ENCODE results near the gene RBM10.
A peak's percentile ranks its signal among the peaks of the same experiment; 100 is the strongest.

The RBM10 gene

DNA sequence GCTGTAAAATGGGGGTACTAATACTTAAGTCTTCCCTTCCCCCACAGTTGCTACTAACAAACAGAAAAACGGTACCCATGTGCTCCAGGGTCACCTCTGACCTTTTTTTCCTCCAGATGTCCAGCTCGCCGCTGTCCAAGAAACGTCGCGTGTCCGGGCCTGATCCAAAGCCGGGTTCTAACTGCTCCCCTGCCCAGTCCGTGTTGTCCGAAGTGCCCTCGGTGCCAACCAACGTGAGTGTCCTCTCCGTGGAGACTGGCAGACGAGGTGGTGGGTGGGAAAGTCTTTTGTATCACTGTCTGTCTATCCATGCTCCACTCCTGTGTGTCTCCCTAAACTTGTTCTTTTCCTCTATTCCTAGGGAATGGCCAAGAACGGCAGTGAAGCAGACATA is 53.7 kb downstream of the RBM10 start:
- FAIRE-seq = no peak

DNA sequence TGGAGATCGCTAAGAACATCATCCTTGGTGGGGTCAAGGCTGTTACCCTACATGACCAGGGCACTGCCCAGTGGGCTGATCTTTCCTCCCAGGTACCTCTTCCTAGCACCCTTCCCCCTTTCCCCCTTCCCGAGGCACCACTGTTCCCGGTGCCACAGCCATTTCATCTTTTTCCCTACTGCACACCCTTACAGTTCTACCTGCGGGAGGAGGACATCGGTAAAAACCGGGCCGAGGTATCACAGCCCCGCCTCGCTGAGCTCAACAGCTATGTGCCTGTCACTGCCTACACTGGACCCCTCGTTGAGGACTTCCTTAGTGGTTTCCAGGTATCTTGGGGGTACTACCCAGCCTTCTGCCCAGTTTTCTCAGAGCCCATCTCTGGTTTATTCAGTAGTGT is 54.3 kb downstream of the RBM10 start:
- no peak for FAIRE-seq

DNA sequence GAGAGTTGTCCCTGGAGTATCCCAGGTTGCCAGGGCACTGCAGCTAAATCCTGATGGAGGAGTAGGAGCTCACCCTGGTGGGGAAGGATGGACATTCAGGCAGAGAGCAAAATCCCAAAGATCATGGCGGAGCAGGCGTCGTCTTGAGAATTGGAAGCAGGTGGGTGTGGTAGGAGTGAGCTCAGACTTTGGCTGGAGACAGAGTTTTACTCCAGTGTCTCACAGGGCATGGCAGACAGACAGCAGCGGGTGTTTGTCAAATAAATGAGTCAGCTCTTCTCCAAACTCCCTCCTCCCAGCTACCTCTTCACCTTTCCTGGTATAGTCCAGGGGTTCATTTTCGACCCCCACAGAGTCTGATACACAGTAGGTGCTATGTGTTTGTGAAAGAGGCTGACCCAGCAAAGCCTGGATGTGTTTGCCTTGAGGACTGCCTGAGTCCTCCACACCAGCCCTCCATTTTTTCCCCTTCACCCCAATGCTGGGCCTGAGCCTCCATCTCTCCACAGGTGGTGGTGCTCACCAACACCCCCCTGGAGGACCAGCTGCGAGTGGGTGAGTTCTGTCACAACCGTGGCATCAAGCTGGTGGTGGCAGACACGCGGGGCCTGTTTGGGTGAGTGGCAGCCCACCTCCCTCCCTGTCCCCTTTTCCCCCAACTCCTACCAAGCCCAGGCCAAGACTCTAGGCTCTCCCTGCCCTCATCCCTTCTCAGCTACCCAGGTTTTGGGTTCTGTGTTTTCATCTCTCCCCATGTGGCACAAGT is 55.5 kb downstream of the RBM10 start:
- FAIRE-seq = no peak

DNA sequence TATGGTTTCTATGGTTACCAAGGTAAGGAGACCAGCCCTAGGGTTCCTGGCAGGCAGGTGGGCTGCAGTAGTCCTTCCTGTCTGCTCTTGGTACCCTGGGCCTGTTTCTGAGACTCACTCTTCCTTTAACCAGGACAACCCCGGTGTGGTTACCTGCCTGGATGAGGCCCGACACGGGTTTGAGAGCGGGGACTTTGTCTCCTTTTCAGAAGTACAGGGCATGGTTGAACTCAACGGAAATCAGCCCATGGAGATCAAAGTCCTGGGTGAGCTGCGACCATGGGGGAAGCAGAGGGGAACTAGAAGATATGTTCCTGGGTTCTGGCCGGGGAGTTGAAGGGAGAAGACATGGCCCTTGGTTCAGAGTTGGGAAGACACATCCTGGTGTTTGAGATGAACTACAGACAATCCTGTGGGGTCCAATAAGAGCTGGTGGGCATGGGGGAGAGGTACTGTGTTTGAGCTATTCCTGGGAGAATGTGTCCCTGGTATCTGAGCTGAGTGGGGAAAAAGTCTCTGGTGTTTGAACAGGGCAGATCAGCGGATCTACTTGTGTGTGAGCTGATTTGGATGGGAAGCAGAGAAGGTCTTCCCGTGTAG is 56.4 kb downstream of the RBM10 start:
- FAIRE-seq = no peak

DNA sequence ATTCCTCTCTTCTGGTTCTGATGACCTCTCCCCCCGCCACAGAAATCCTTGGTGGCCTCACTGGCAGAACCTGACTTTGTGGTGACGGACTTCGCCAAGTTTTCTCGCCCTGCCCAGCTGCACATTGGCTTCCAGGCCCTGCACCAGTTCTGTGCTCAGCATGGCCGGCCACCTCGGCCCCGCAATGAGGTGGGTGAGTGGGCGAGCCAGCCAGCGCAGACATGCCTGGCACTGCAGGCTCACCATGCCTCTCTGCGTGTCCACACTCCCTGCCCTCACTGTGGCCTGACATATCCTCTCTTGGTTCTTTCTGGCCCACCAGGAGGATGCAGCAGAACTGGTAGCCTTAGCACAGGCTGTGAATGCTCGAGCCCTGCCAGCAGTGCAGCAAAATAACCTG is 57.3 kb downstream of the RBM10 start:
- FAIRE-seq = no peak

DNA sequence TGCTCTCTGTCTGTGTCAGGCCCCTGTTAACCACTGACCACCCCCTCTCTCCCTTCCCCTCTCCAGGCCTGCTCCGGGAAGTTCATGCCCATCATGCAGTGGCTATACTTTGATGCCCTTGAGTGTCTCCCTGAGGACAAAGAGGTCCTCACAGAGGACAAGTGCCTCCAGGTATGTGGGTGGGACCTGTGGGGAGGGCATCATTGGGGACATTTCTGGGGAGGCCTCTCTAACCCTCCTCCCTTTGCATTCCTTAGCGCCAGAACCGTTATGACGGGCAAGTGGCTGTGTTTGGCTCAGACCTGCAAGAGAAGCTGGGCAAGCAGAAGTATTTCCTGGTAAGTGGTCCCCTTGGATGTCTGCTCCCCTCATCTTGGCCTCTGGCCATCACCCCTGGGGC is 57.9 kb downstream of the RBM10 start:
- FAIRE-seq = no peak

DNA sequence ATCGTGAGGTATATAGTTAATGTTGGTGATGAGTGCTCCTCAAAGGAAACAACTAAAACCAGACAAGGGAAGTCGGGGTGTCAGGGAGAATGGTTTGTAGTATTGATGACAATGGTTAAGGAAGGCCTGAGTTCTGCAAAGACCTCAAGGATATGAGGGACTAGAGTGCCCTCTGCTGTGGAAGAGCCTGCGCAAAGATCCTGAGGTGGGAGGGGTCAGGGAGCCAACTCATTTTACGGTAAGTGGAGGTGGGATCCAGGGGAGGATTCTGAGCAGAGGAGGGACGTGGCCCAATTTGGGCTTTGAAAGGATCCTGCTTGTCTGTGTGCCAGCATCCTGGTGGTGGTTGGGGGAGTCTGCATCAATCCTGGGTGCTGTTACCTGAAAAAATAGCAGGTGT is 59.9 kb downstream of the RBM10 start:
- FAIRE-seq = no peak

DNA sequence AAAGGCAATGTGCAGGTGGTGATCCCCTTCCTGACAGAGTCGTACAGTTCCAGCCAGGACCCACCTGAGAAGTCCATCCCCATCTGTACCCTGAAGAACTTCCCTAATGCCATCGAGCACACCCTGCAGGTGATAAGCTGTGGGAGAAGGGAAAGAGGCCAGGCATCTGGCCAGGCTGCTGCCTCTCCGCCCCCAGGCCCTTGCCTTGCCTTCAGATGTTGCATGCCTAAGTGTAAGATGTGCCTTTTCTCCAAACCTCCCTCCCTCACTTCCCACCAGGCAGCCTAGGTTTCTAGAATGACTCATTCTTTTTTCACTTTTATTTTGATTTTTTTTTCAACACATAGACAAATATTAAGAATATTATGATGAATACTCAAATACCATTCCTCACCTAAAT is 61.3 kb downstream of the RBM10 start:
- FAIRE-seq = no peak

DNA sequence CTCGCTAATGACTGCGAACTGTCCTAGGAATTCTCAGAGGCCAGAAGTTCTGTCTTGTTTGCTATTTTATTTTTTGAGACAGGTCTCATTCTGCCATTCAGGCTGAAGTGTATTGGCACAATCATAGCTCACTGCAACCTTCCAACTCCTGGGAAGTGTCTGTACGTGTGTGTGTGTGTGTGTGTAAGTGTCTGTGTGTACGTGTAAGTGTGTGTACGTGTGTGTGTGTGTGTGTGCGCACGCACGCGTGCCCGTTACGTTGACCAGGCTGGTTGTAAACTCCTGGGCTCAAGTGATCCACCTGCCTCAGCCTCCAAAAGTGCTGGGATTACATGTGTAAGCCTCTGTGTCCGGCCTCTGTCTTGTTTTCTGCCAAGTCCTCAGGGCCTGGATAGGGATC is 63.1 kb downstream of the RBM10 start:
- FAIRE-seq = no peak

DNA sequence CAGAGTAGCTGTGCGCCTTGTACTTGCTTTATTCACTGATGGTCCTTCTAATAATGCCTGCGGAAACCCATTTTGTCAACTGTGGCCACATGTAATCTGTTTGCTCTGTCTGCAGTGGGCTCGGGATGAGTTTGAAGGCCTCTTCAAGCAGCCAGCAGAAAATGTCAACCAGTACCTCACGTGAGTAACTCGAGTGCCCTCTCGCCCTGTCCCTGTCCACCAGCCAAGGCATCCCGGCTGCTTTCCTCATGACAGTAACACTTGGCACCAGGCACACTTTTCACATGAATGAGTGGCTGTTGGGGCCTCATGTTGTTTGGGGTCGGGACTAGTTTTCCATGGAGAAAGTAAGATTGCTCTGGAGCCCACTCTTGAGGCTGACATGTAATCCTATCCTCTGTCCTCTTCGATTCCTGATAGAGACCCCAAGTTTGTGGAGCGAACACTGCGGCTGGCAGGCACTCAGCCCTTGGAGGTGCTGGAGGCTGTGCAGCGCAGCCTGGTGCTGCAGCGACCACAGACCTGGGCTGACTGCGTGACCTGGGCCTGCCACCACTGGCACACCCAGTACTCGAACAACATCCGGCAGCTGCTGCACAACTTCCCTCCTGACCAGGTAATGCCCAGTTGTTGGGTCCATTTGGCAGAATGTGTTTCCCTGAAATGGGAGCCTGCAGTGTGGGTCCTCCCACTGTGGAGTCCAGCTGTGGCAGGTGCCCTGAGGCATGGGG is 64.7 kb downstream of the RBM10 start:
- no peak for FAIRE-seq

DNA sequence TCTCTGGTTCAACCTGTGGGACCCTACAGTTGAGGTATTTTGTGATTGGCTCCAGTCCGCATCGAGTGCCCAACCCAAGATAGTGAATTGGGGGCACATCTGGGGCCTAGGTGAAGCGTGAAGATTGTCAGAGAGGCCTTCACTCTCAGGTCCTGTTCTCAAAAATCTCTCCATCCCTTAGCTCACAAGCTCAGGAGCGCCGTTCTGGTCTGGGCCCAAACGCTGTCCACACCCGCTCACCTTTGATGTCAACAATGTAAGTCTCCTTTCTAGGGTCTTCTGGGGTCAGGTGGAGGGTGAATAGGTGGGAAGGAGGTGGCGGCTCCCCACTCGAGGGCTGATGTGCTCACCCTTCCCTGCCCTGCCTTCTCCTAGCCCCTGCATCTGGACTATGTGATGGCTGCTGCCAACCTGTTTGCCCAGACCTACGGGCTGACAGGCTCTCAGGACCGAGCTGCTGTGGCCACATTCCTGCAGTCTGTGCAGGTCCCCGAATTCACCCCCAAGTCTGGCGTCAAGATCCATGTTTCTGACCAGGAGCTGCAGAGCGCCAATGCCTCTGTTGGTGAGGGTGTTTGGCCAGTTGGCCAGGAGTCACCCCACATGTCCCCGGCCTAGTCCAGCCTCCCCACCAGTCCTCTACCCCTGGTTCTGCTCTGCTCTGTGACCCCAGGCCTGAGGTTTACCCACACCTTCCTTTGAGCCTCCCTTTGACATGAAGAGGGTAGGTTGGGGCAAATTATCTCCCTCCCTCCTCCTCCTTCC is 65.8 kb downstream of the RBM10 start:
- FAIRE-seq = no peak

DNA sequence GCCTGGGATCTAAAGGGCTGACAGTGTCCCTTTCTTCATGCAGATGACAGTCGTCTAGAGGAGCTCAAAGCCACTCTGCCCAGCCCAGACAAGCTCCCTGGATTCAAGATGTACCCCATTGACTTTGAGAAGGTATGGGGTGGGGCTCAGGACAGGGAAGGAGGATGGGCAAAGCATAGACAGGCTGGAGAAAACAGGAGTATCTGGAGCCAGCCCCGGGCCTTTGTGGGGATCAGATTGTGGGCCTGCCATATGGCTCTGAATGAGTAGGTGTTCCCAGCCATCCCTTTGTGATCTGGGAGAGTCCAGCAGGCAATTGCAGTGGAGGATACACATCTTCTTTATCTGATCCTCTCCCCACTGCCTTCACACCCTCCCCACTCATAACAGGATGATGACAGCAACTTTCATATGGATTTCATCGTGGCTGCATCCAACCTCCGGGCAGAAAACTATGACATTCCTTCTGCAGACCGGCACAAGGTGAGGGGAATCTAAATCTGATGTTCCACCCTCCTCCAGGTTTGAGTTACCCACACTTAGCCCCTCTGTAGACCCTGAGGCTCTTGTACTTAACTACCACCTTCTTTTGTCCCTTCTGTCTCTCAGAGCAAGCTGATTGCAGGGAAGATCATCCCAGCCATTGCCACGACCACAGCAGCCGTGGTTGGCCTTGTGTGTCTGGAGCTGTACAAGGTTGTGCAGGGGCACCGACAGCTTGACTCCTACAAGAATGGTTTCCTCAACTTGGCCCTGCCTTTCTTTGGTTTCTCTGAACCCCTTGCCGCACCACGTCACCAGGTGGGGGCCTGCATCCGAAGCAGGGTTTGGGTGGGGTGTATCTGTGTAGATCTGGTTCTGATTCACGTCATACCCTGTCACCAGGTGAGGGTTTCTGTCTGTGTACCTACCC is 67.6 kb downstream of the RBM10 start:
- FAIRE-seq = no peak

DNA sequence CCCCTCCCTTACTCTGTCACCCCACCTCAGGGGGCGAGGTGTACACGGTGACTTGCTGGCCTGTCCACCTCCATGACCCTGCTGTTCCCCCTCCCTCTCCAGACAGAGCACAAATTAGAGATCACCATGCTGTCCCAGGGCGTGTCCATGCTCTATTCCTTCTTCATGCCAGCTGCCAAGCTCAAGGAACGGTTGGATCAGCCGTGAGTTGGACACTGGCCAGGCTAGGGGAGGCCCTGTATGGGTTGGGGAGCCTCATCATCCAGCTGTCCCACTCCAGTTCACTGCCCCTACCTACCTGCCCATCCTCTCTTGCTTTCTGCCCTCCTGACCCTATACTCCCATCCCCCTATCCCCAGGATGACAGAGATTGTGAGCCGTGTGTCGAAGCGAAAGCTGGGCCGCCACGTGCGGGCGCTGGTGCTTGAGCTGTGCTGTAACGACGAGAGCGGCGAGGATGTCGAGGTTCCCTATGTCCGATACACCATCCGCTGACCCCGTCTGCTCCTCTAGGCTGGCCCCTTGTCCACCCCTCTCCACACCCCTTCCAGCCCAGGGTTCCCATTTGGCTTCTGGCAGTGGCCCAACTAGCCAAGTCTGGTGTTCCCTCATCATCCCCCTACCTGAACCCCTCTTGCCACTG is 69.5 kb downstream of the RBM10 start:
- FAIRE-seq = no peak

DNA sequence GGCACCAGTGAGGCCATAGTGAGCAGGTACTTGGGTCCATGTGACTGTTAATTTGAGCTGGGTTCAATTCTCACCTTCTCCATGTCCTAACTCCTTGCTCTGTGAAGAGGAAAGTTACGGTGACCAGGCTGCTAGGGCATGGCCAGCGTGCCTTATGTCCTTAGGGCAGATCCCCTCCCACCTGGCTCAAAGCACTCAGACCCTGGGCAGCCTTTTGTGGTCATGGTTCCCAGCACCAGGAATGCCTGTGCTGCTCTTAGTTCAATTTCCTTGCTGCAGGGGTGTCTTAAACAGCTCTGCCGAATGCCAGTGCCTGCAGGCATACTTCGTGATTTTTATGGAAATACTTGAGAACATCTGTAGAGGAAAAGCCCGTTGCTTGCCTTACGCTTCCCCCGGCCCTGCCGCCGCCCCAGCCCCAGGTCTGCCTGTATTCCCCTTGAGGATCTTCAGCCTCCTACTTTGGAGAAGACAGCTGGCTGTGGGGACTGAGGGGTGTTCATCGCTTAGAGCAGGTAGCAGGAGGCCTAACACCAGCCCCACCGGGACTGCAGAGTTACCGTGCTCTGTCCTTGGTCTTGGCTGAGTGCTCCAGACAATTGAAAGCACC is 70.4 kb downstream of the RBM10 start:
- FAIRE-seq = no peak

DNA sequence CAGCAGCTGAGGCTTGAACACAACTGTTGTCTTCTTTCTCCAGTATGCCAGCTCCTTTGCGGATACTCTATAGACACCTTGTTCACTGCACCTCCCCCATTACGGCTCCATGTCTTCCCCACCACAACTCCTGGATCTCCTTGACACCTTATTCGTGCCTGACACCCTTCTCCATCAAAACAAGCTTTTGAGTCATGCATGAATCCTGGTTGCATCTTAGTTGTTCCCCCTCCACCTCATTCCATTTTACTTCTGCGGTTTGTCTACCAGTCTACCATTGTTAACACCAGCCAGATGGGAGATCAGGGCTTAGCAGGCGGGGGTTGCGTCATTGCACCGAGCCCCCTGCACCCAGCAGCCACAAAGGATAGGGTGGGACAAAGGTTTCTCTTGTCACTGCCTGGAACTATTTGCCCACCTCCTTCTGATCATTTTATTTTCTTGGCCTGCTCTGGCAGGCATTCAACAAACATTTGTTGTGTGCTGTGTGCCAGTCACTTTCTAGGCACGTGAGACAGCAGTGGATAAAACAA is 71.4 kb downstream of the RBM10 start:
- FAIRE-seq = no peak

DNA sequence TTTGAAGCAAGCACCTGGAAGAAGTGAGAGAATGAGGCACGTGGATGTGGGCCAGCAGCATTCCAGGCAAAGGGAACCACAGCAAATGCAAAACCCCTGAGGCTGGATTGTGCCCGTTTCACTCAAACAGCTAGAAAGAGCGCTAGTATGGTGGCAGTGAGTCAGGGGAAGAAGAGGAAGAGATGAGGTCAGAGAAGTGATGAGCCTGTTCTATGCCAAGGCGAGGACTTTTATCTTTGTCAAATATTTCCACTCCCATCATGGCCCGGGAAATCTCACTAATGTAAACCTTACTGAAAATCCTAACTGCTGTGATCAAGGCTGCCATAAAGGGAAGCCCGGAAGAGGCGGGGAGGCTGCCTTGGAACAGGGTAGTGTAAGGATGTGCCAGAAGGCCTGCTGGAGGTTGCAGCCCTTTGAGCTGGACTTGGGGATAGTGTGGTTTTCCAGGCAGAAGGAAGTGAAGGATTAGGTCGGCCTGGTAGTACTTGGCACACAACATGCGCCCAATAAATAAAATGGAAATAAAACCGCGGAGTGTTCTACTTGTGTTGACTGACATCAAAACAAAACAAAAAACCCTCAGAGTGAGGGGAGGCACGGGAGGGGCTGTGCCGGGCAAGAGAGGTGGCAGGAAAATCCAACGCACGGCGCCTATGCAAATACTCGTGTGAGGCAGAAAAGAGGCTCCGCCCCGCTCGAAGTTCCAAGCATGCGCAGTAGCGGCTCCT is 72.3 kb downstream of the RBM10 start:
- no peak for FAIRE-seq

DNA sequence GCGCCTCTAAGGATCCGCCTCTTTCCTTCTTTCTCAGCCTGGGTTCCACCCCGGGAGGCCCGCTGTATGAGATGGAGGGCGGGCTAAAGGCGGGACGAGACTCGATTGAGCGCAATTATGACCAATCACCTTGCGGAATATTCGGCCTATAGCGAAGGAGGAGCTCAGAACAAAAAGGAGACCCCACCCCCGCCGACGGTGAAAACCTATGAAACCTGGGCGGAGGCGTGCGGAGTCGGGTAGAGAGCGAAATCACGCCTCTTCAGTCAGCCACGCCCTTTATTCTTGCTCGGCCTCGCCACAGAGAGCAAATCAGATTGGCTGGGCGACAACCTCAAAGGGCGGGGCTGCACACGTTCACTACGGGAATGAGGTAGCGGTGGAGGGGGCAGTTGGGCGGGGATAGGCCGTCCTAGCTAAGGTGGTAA is 72.8 kb downstream of the RBM10 start:
- FAIRE-seq = peak; percentile 99

DNA sequence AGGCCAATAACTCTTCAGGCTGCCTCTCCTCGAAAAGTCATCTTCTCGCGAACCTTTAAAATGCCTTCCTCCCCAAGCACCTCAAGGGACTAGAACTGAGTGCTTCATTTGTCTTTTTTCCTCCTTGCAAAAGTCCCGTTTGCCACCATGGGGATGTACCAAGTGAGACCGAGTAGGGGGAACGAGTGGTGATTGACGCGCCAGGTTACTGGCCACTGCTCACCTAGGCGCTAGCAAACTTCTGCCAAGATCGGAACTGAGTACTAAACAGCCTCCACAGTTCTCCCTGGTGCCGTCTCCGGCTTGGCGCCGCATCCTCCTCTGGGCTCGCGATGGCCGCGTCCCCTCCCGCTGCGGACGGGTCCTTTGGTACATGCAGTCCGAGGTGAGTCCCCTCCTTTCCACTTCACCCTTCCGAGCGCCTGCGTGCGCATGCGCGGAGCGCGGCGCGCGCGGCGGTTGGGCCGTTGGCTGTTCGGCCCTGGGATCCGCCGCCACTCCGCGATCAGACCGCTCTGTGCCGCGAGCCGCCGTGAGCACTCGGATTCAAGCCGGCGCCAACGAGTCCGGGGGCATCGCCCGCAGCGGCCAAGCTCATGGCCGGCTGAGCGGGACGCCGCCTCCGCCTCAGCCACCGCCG is 73.4 kb downstream of the RBM10 start, which contains the start of gene CDK16:
Gene CDK16, plus strand, starts transcription at position 402 of the 640 bp plus-strand sequence. CDS start 4,877 bp downstream, outside the sequence.
- no peak for FAIRE-seq
